GM12878 (cell line): Measurements from ENCODE around the gene DMAC2. TPM values are rescaled to one million over a fixed set of nuclear protein-coding genes. Genes with fewer than 3 reads are reported as not detected.

Source experiments
- ATAC-seq: fragments of 200-7000 bp; cut with Tn5 transposase; 3 replicates; pipeline ENCODE4 v1.9.1; 2020; ENCODE audit warnings: mild to moderate bottlenecking, moderate library complexity
- BruUV-seq: library from RNA; stranded (reverse); fragments of 400-500 nt; replicated peaks from 2 replicates; lab custom pipeline; 2021; lab: Mats Ljungman, UMichigan
- CTCF ChIA-PET: fragments of 300-600 bp; sonication (Branson Sonifier 250); formaldehyde crosslinking; extraction: SDS; loops from one replicate; lab custom pipeline; 2021; ENCODE audit warnings: inconsistent platforms; lab: Yijun Ruan, JAX
- POLR2A ChIA-PET: fragments of 350-600 bp; formaldehyde crosslinking; extraction: SDS; loops from one replicate; lab custom pipeline; 2021; ENCODE audit warnings: inconsistent platforms; lab: Charles Lee
- RAD21 ChIA-PET: fragments of 300-600 bp; sonication (Branson Sonifier 250); formaldehyde crosslinking; loops from one replicate; lab custom pipeline; 2023; ENCODE audit warnings: antibody characterized with exemption; ENCODE audit not compliant: unreplicated experiment; lab: Charles Lee
- SMC1A ChIA-PET: fragments of 300-600 bp; sonication (Branson Sonifier 250); formaldehyde crosslinking; loops from one replicate; lab custom pipeline; 2023; ENCODE audit not compliant: unreplicated experiment, uncharacterized antibody; lab: Charles Lee
- DNase-seq: peaks from one replicate; pipeline ENCODE4 v3.0.0-alpha.2; 2011; ENCODE audit warnings: low read depth, low spot score
- FAIRE-seq: peaks from 3 replicates; lab custom pipeline; 2011; peaks lifted over from hg19 to GRCh38; lab: Jason Lieb, UNC
- H2AFZ ChIP-seq: 2 replicates; pipeline ENCODE4 v1.6.0; 2011; ENCODE audit warnings: low read depth, low read length, control low read depth; ENCODE audit not compliant: control insufficient read depth
- H3K27ac ChIP-seq: 2 replicates; pipeline ENCODE4 v1.5.1; 2011; ENCODE audit warnings: control low read depth; ENCODE audit not compliant: control insufficient read depth, insufficient read depth
- H3K27me3 ChIP-seq, 2 experiments: replicated peaks in 1 of 2; 2 replicates each; pipeline versions ENCODE4 v1.6.0 to v1.6.1; 2011; ENCODE audit warnings: low read length in 1 of 2; ENCODE audit not compliant: control insufficient read depth in 2 of 2, insufficient read depth in 2 of 2
- H3K36me3 ChIP-seq, 2 experiments: 2 replicates each; pipeline ENCODE4 v1.5.1; 2011; ENCODE audit warnings: low read length in 1 of 2; ENCODE audit not compliant: control insufficient read depth in 2 of 2, insufficient read depth in 2 of 2
- H3K4me1 ChIP-seq: 2 replicates; pipeline ENCODE4 v1.6.1; 2011; ENCODE audit warnings: mild to moderate bottlenecking, low read length, moderate library complexity, mixed read lengths; ENCODE audit not compliant: control insufficient read depth, insufficient read depth
- H3K4me2 ChIP-seq: 2 replicates; pipeline ENCODE4 v1.6.0; 2011; ENCODE audit warnings: control low read depth; ENCODE audit not compliant: control insufficient read depth, insufficient read depth
- H3K4me3 ChIP-seq: fragments of 200-600 bp; sonication (generic); 2 replicates; pipeline ENCODE4 v1.5.1; 2016
- H3K79me2 ChIP-seq: 2 replicates; pipeline ENCODE4 v1.6.0; 2011; ENCODE audit warnings: low read length; ENCODE audit not compliant: control insufficient read depth, insufficient read depth
- H3K9ac ChIP-seq: 2 replicates; pipeline ENCODE4 v1.8.0; 2011; ENCODE audit warnings: low read length, control low read depth, mixed read lengths; ENCODE audit not compliant: control insufficient read depth, insufficient read depth
- H3K9me3 ChIP-seq: replicated peaks from 3 replicates; pipeline ENCODE4 v1.5.1; 2011; ENCODE audit warnings: mild to moderate bottlenecking, low read length; ENCODE audit not compliant: control insufficient read depth, insufficient read depth
- H4K20me1 ChIP-seq: 2 replicates; pipeline ENCODE4 v1.6.0; 2011; ENCODE audit not compliant: control insufficient read depth, insufficient read depth
- CHD1 ChIP-seq: IDR thresholded peaks from 2 replicates; pipeline ENCODE4 v1.6.1; 2012; ENCODE audit warnings: low read depth, low read length, improper control_type of control experiment
- GABPA ChIP-seq: IDR thresholded peaks from 2 replicates; pipeline ENCODE4 v1.6.1; 2014; ENCODE audit warnings: antibody characterized with exemption, low read depth, mild to moderate bottlenecking, inconsistent platforms
- IRF4 ChIP-seq: IDR thresholded peaks from 2 replicates; pipeline ENCODE4 v1.6.1; 2011; ENCODE audit warnings: low read depth, low read length
- MEF2B ChIP-seq: fragments of 450-650 bp; IDR thresholded peaks from 2 replicates; pipeline ENCODE4 v1.6.1; 2018; ENCODE audit warnings: mild to moderate bottlenecking, moderate library complexity; ENCODE audit not compliant: partially characterized antibody, poor library complexity, severe bottlenecking
- NFXL1 ChIP-seq: fragments of 450-650 bp; IDR thresholded peaks from 2 replicates; pipeline ENCODE4 v1.6.1; 2017; ENCODE audit warnings: antibody characterized with exemption, mild to moderate bottlenecking, borderline replicate concordance
- NFYA ChIP-seq: IDR thresholded peaks from 2 replicates; pipeline ENCODE4 v1.6.1; 2011; ENCODE audit warnings: low read depth, mild to moderate bottlenecking, low read length, improper control_type of control experiment, borderline replicate concordance
- NR2C1 ChIP-seq: fragments of 450-650 bp; IDR thresholded peaks from 2 replicates; pipeline ENCODE4 v1.6.1; 2017; ENCODE audit warnings: antibody characterized with exemption, mild to moderate bottlenecking, moderate library complexity
- PRDM15 ChIP-seq: fragments of 450-650 bp; formaldehyde crosslinking; IDR thresholded peaks from 2 replicates; pipeline ENCODE4 v1.4.0; 2020; ENCODE audit warnings: mild to moderate bottlenecking, moderate library complexity
- TAF1 ChIP-seq: IDR thresholded peaks from 2 replicates; pipeline ENCODE4 v1.6.1; 2011; ENCODE audit warnings: mild to moderate bottlenecking, low read depth, low read length, borderline replicate concordance
- WGBS: methylation state at CpG from one replicate; pipeline ENCODE4 v1.1.6; 2016; ENCODE audit warnings: low lambda C conversion rate; ENCODE audit not compliant: insufficient replicate concordance, insufficient coverage; ENCODE audit errors: missing lambda C conversion rate; 5-methylcytosine and 5-hydroxymethylcytosine counted together
- in situ Hi-C: fragments of 300-500 bp; cut with MboI; formaldehyde crosslinking; loops from 9 replicates; pipeline ENCODE4 v1.14.3; 2018; ENCODE audit warnings: mixed read lengths
- intact Hi-C: fragments of 100-400 bp; cut with micrococcal nuclease; formaldehyde crosslinking; loops from one replicate; pipeline ENCODE4 v1.14.2; 2022; ENCODE audit not compliant: unreplicated experiment
- polyA plus RNA-seq, 11 experiments: library from polyadenylated mRNA; depleted of rRNA in 4 of 11; unstranded in 6 of 11; stranded (reverse) in 5 of 11; fragments of >200 nt; fragmentation: Nextera tagmentation in 4 of 11; fragmentation: Illumina TruSeq in 1 of 11; extraction: Ambion mirVana in 4 of 11; extraction: Trizol in 1 of 11; gene quantifications; 1 replicate in 1 of 11; 2 replicates in 10 of 11; pipeline versions ENCODE4 v1.2.1 to v1.2.3, GENCODE V29; 2011 to 2016; ENCODE audit warnings: inconsistent platforms in 2 of 11, missing spikeins in 2 of 11, low read depth in 1 of 11
- total RNA-seq, 4 experiments: library from RNA; depleted of rRNA in 3 of 4; stranded (reverse); fragments of >200 nt in 3 of 4; fragmentation: Illumina TruSeq in 1 of 4; extraction: Trizol in 1 of 4; gene quantifications; 2 replicates each; pipeline versions ENCODE4 v1.2.1 to v1.2.3, GENCODE V29; 2013 to 2021

The DMAC2 gene
- total and polyA plus RNA-seq, 10 of the 15 experiments (the other 5 are each of a cell fraction or from before 2014, with no cell fraction given): 10.8 to 57.2 (median 42.7) TPM

- in situ Hi-C loops: no loop called here
- peaks cover 5% of the 10 kb centered on the region for H3K79me2 ChIP-seq
- H3K9ac ChIP-seq: no peak overlapping the region
- ChIA-PET POLR2A (no interaction called here), RAD21 (no interaction called here), CTCF (interaction anchor here (1.6 kb wide), 1 partner anchor 21 kb away, joined by 5 read pairs; no protein-coding TSS in a partner anchor), SMC1A (no interaction called here)
- H3K27ac ChIP-seq: no peak overlapping the region
- WGBS: 67% methylated on average over 9 of the region's 9 CpGs
- no peak for ATAC-seq
- no TSS peak for BruUV-seq
- no peak overlapping the region for H3K4me3 ChIP-seq
- FAIRE-seq: no peak
- no peaks in the 10 kb centered on the region for H3K9me3 ChIP-seq
- peaks cover 18% of the 10 kb centered on the region for H3K4me1 ChIP-seq
- H3K36me3 ChIP-seq: peaks cover 0 to 3% of the 10 kb centered on the region in 2 experiments; a peak in 3 of 4 replicates
- no peak overlapping the region for H3K4me2 ChIP-seq
- no peak for DNase-seq
- no peaks in the 10 kb centered on the region for H4K20me1 ChIP-seq
- no peak overlapping the region for H2AFZ ChIP-seq
- no peaks in the 10 kb centered on the region for H3K27me3 ChIP-seq
- no peak for TF ChIP-seq CHD1
- TF ChIP-seq, all 136 proteins: peak for 0
- intact Hi-C loops: no loop called here
Observed at GRCh38 chr19:41411100-41411967, 28.4 kb downstream of the DMAC2 start.

- DNase-seq: no peak
- H3K79me2 ChIP-seq: peaks cover 5% of the 10 kb centered on the region
- intact Hi-C loops: no loop called here
- in situ Hi-C loops: no loop called here
- H3K4me3 ChIP-seq: no peak overlapping the region
- peak overlapping the region; percentile 38; the same call in 1 of the 2 replicates for H3K9ac ChIP-seq
- no peaks in the 10 kb centered on the region for H4K20me1 ChIP-seq
- BruUV-seq: no TSS peak
- peaks cover 18% of the 10 kb centered on the region for H3K4me1 ChIP-seq
- ChIA-PET RAD21 (interaction anchor here (0.6 to 0.7 kb wide), 2 partner anchors 16 to 826 kb away, joined by 3 read pairs; no protein-coding TSS in a partner anchor), SMC1A (interaction anchor here (0.8 to 1.2 kb wide), 2 partner anchors 28 to 32 kb away, joined by 4 read pairs; no protein-coding TSS in a partner anchor), POLR2A (no interaction called here), CTCF (interaction anchor here (0.6 to 1.6 kb wide), 4 partner anchors 22 to 102 kb away, joined by 3 to 5 read pairs (median 4); partner anchors contain the start of gene DMAC2)
- H3K27me3 ChIP-seq: no peaks in the 10 kb centered on the region
- no peak overlapping the region for H2AFZ ChIP-seq
- peak overlapping the region; percentile 57; the same call in 1 of the 2 replicates for H3K4me2 ChIP-seq
- WGBS: 98% methylated on average over 15 of the region's 23 CpGs
- peak overlapping the region; percentile 85 for H3K27ac ChIP-seq
- FAIRE-seq: no peak
- H3K9me3 ChIP-seq: no peaks in the 10 kb centered on the region
- H3K36me3 ChIP-seq: peaks cover 0 to 3% of the 10 kb centered on the region in 2 experiments; a peak in 3 of 4 replicates
- no peak for ATAC-seq
- no peak for TF ChIP-seq IRF4
- TF ChIP-seq NR2C1: no peak
- TF ChIP-seq TAF1: no peak
- no peak for TF ChIP-seq NFYA
- TF ChIP-seq PRDM15: no peak
- TF ChIP-seq GABPA: no peak
- no peak for TF ChIP-seq NFXL1
- TF ChIP-seq MEF2B: no peak
Observed at GRCh38 chr19:41410336-41411054, 29.2 kb downstream of the DMAC2 start.
